ENCODE data around the gene RNF222. TPM values are rescaled to one million over a fixed set of nuclear protein-coding genes. Genes with fewer than 3 reads are reported as not detected.

Gene RNF222, protein sequence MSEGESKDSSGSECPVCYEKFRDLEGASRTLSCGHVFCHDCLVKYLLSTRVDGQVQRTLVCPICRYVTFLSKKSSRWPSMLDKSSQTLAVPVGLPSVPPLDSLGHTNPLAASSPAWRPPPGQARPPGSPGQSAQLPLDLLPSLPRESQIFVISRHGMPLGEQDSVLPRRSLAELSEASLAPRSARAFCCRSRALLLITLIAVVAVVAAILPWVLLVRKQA
- not detected in 2 replicates for total RNA-seq

DNA sequence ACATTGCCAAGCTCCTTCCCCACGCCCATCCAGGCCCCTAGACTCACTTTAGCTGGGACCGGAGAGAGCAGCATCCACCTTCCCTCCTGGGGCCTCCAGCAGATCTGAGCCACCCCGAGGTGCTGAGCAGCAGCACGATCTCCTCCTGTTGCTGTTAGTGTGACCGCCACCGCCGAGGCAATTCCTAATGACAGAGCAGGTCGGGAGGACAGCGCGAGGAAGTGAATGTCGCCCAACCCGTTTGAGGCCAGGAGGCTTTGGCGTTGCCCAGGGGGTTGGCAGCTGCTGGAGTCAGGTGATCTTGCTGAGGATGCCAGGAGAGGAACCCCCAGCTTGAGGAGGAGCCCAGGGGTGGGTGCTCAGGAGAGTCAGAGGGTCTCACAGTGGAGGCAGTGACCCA lies at the start of gene RNF222:
Gene RNF222, minus strand, starts transcription at position 192 of the 400 bp plus-strand sequence. CDS start 4,366 bp downstream, outside the sequence.

DNA sequence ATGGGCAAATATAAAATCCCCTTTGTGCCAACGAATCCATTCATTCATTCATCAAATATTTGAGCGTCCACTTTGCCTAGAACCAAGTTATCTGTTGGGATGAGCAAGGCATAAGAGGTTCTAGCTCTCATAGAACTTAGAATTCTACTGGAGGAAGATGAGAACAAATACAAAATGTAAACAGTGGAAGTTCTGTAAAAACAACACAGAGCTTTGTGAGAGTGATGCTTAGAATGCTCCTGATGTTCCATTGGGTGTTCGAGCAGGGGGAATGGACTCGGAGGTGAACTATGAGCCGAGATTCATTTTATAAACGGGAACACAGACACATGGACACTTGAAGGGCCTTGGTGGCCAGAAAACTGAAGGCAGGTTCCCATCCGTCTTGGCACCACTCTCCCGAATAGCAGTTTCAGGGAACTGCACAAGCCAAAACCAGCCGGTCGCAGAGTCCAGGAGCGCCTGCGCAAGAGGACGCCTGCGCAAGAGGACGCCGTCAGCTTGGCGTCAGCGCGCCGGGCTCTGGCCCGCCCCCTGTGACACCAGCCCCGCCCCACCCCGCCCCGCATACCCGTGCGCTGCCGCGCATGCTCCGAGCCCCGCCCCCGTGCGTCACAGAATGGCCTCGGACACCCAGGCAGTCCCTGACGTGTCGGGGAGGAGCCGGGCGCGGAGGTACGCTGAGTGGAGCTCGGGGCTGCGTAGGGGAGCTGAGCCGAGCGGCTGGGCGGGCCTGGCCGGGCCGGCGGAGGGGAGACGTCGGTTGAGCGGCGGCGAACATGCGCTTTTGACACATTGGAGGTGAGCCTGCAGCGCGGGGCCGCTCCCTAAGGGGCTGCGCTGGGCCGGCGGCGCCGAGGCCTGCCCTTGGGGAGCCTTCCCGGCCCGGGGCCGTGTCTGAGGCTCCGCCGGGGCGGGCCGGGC lies 37.9 kb upstream of the RNF222 start, which contains the start of gene NDEL1:
Gene NDEL1, plus strand, starts transcription at position 640 of the 924 bp plus-strand sequence. CDS start 8,388 bp downstream, outside the sequence.

DNA sequence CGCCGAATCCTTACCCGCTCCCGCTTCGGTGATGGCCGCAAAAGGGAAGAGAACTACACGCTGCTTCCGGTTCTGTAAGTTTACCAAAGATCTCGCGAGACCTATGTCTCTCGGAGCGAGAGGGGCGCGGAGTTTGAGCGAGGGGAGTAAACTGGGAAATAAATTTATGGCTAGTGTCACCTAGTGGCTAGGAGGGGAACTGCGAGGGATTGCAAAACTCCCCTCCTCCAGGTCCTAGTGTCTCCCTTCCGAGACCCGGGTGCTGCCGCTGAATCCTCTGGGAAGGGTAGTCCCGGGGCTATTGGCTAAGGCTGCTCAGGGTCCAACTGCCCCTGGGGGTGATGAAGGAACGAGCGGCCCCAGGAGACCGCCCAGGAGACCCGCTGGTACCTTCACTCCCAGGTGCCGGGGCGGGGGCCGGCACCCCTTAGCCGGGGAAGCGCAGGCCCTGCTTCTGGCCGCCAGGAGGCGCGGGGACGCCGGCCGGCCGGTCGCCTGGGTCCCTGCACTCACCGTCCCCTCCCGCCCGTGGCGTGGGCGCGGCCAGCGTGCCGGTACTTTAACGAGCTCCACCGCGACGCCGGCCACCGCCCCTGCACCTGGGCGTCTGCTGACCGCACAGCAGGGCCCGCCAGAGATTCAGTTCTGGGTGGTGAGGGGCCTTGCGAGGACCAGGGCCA lies 14.3 kb downstream of the RNF222 start, which contains the start of gene RPL26:
Gene RPL26, minus strand, starts transcription at position 51 of the 680 bp plus-strand sequence. CDS start 883 bp downstream, outside the sequence.

DNA sequence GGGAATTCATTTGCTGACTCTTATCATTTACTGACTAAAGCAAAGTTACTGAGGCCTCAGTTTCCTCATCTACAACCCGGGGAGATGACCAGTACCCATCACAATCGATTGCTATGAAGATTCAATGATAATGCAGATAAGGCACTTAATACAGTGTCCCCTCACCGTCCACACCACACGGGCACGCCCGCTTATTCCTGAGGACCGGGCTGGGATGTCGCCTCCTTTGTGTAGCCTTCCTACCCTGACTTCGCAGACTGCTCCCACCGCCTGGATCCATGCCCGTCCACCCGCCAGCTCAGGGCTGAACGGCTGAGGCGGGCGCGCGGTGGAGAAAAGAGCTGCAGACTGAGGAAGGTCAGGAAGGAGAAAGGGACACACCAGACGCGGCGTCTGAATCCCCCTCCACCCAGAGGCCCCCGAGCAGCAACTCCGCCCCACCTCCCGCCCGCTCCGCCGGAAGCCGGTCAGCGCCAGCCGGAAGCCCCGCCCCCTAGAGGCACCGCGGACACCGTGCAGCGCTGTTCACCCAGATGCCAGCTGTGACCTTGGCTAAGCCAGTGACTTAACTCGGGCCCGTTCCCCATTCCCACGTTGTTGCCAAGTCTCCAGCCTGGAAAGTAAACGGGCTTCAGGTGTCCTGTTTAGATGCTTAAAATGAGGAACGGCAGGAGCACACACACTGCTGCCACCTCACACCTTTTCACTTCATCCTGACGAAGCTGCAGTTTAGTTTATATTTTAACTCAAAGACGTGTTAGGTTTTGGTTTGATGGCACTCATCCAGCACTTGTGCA lies 21.2 kb downstream of the RNF222 start, which contains the start of gene KRABD2:
Gene KRABD2, minus strand, starts transcription at position 434 of the 797 bp plus-strand sequence.

Other genes with a start within 250 kb of the RNF222 start
- gene PER1, start 245.4 kb downstream of the RNF222 start, total RNA-seq: 30.0 and 52.5 TPM in 2 replicates
- 4.0 and 6.2 TPM in 2 replicates for gene VAMP2, start 234.9 kb downstream of the RNF222 start, total RNA-seq
- 45.3 and 62.9 TPM in 2 replicates for gene TMEM107, start 221.4 kb downstream of the RNF222 start, total RNA-seq
- gene BORCS6, start 207.6 kb downstream of the RNF222 start, total RNA-seq: 12.1 and 16.7 TPM in 2 replicates
- 48.0 and 50.5 TPM in 2 replicates for gene AURKB, start 187.3 kb downstream of the RNF222 start, total RNA-seq
- 2.3 and 4.0 TPM in 2 replicates for gene CTC1, start 149.8 kb downstream of the RNF222 start, total RNA-seq
- 45.9 and 77.3 TPM in 2 replicates for gene PFAS, start 148.5 kb downstream of the RNF222 start, total RNA-seq
- 26.8 and 42.9 TPM in 2 replicates for gene RANGRF, start 109.2 kb downstream of the RNF222 start, total RNA-seq
- gene SLC25A35, start 102.4 kb downstream of the RNF222 start, total RNA-seq: 3.0 and 13.5 TPM in 2 replicates
- not detected in 2 replicates for gene ARHGEF15, start 87.6 kb downstream of the RNF222 start, total RNA-seq
- not detected in 2 replicates for gene ODF4, start 58.0 kb downstream of the RNF222 start, total RNA-seq
- 2,942 and 3,085 TPM in 2 replicates for gene RPL26, start 14.6 kb downstream of the RNF222 start, total RNA-seq
- gene NDEL1, start 38.1 kb upstream of the RNF222 start, total RNA-seq: 58.8 and 61.7 TPM in 2 replicates
- gene MYH10, start 232.9 kb upstream of the RNF222 start, total RNA-seq: 33.7 and 65.9 TPM in 2 replicates